Thyroid gland (tissue), 4 donors: ENCODE data around the gene HS6ST2.

Source experiments
- CTCF ChIP-seq, 6 experiments: fragments of 200-600 bp in 3 of 6; fragments of 450-650 bp in 3 of 6; sonication (generic) in 3 of 6; IDR thresholded peaks; one replicate each; pipeline ENCODE4 v1.5.1; 2016 to 2019; ENCODE audit warnings: antibody characterized with exemption in 6 of 6, mild to moderate bottlenecking in 2 of 6, inconsistent platforms in 1 of 6, moderate library complexity in 1 of 6
- POLR2A ChIP-seq, 2 donors: fragments of 450-650 bp; IDR thresholded peaks; one replicate each; pipeline ENCODE4 v1.6.1; 2017; ENCODE audit warnings: antibody characterized with exemption in 2 of 2, mild to moderate bottlenecking in 2 of 2, moderate library complexity in 1 of 2

- TF ChIP-seq CTCF (IDR thresholded peaks at IDR 0.05) (no peak), POLR2A (IDR thresholded peaks at IDR 0.05) (no peak)
These were observed 336.3 kb downstream of the HS6ST2 start for GRCh38 chrX:132622130-132622529.
